ENCODE results near the gene STOX2. TPM values are rescaled to one million over a fixed set of nuclear protein-coding genes. Genes with fewer than 3 reads are reported as not detected.

The STOX2 gene
- total and polyA plus RNA-seq, 2 of the 13 experiments (the other 11 are each of a cell fraction or from before 2014, with no cell fraction given) = 0.01 to 0.15 TPM

DNA sequence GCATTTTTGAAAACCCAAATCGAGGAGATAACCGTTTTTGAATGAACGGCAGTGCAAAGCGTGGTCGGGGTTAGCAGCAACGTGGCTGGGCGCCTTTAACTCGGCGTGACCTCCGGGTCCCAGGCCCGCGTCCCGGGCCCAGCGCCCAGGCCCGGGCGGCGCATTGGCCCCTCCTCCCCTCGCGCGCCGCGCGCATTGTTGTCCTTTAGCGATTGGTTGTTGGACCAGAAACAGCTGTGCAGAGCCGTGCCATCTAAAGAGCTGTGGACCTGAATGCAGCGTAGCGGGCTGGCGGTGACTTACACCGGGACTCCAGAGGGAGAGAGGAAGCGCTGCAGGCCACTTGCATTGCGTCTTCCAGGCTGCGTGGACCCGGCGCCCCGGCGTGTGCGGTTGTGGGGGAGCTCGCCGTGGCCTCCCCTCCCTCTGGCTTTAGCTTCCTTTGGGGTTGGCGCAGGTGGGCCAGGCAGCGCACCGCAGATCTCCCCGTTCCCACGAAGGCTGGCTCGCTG lies at the start of gene STOX2 (continued):
- TF ChIP-seq, protein P1, sequence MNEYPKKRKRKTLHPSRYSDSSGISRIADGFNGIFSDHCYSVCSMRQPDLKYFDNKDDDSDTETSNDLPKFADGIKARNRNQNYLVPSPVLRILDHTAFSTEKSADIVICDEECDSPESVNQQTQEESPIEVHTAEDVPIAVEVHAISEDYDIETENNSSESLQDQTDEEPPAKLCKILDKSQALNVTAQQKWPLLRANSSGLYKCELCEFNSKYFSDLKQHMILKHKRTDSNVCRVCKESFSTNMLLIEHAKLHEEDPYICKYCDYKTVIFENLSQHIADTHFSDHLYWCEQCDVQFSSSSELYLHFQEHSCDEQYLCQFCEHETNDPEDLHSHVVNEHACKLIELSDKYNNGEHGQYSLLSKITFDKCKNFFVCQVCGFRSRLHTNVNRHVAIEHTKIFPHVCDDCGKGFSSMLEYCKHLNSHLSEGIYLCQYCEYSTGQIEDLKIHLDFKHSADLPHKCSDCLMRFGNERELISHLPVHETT (CRISPR knock-in tag; conservative IDR thresholded peaks at IDR 0.05) = no peak
- TF ChIP-seq ZNF30 (CRISPR knock-in tag; IDR thresholded peaks at IDR 0.05) (no peak), CBX1 (IDR thresholded peaks at IDR 0.05; ENCODE audit: low read depth) (no peak), SMC3 (IDR thresholded peaks at IDR 0.05; ENCODE audit: low read length) (no peak), ZNF451 (CRISPR knock-in tag; IDR thresholded peaks at IDR 0.05) (no peak), TARDBP (CRISPR knock-in tag; IDR thresholded peaks at IDR 0.05) (no peak), PAX8 (CRISPR knock-in tag; IDR thresholded peaks at IDR 0.05; ENCODE audit: borderline replicate concordance) (no peak), BCL6 (CRISPR knock-in tag; IDR thresholded peaks at IDR 0.05) (no peak), SRSF9 (IDR thresholded peaks at IDR 0.05; ENCODE audit: borderline replicate concordance, insufficient read depth, low read depth, low read length, poor library complexity, severe bottlenecking) (no peak), TRIM24 (CRISPR knock-in tag; IDR thresholded peaks at IDR 0.05) (no peak), PHF21A (CRISPR knock-in tag; IDR thresholded peaks at IDR 0.05) (0 out of 2 replicates have a peak, but pooled peaks have one; percentile 39), BORCS8-MEF2B (CRISPR knock-in tag; IDR thresholded peaks at IDR 0.05) (no peak)
- TF ChIP-seq, protein P2, sequence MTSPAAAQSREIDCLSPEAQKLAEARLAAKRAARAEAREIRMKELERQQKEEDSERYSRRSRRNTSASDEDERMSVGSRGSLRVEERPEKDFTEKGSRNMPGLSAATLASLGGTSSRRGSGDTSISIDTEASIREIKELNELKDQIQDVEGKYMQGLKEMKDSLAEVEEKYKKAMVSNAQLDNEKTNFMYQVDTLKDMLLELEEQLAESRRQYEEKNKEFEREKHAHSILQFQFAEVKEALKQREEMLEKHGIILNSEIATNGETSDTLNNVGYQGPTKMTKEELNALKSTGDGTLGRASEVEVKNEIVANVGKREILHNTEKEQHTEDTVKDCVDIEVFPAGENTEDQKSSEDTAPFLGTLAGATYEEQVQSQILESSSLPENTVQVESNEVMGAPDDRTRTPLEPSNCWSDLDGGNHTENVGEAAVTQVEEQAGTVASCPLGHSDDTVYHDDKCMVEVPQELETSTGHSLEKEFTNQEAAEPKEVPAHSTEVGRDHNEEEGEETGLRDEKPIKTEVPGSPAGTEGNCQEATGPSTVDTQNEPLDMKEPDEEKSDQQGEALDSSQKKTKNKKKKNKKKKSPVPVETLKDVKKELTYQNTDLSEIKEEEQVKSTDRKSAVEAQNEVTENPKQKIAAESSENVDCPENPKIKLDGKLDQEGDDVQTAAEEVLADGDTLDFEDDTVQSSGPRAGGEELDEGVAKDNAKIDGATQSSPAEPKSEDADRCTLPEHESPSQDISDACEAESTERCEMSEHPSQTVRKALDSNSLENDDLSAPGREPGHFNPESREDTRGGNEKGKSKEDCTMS (CRISPR knock-in tag; conservative IDR thresholded peaks at IDR 0.05) = no peak
- TF ChIP-seq, protein P3, sequence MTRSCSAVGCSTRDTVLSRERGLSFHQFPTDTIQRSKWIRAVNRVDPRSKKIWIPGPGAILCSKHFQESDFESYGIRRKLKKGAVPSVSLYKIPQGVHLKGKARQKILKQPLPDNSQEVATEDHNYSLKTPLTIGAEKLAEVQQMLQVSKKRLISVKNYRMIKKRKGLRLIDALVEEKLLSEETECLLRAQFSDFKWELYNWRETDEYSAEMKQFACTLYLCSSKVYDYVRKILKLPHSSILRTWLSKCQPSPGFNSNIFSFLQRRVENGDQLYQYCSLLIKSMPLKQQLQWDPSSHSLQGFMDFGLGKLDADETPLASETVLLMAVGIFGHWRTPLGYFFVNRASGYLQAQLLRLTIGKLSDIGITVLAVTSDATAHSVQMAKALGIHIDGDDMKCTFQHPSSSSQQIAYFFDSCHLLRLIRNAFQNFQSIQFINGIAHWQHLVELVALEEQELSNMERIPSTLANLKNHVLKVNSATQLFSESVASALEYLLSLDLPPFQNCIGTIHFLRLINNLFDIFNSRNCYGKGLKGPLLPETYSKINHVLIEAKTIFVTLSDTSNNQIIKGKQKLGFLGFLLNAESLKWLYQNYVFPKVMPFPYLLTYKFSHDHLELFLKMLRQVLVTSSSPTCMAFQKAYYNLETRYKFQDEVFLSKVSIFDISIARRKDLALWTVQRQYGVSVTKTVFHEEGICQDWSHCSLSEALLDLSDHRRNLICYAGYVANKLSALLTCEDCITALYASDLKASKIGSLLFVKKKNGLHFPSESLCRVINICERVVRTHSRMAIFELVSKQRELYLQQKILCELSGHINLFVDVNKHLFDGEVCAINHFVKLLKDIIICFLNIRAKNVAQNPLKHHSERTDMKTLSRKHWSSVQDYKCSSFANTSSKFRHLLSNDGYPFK (CRISPR knock-in tag; IDR thresholded peaks at IDR 0.05; ENCODE audit: borderline replicate concordance) = no peak
- TF ChIP-seq, protein P4, sequence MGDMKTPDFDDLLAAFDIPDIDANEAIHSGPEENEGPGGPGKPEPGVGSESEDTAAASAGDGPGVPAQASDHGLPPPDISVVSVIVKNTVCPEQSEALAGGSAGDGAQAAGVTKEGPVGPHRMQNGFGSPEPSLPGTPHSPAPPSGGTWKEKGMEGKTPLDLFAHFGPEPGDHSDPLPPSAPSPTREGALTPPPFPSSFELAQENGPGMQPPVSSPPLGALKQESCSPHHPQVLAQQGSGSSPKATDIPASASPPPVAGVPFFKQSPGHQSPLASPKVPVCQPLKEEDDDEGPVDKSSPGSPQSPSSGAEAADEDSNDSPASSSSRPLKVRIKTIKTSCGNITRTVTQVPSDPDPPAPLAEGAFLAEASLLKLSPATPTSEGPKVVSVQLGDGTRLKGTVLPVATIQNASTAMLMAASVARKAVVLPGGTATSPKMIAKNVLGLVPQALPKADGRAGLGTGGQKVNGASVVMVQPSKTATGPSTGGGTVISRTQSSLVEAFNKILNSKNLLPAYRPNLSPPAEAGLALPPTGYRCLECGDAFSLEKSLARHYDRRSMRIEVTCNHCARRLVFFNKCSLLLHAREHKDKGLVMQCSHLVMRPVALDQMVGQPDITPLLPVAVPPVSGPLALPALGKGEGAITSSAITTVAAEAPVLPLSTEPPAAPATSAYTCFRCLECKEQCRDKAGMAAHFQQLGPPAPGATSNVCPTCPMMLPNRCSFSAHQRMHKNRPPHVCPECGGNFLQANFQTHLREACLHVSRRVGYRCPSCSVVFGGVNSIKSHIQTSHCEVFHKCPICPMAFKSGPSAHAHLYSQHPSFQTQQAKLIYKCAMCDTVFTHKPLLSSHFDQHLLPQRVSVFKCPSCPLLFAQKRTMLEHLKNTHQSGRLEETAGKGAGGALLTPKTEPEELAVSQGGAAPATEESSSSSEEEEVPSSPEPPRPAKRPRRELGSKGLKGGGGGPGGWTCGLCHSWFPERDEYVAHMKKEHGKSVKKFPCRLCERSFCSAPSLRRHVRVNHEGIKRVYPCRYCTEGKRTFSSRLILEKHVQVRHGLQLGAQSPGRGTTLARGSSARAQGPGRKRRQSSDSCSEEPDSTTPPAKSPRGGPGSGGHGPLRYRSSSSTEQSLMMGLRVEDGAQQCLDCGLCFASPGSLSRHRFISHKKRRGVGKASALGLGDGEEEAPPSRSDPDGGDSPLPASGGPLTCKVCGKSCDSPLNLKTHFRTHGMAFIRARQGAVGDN (CRISPR knock-in tag; IDR thresholded peaks at IDR 0.05) = no peak; the same call in 1 of the 2 replicates
- TF ChIP-seq, protein P5, sequence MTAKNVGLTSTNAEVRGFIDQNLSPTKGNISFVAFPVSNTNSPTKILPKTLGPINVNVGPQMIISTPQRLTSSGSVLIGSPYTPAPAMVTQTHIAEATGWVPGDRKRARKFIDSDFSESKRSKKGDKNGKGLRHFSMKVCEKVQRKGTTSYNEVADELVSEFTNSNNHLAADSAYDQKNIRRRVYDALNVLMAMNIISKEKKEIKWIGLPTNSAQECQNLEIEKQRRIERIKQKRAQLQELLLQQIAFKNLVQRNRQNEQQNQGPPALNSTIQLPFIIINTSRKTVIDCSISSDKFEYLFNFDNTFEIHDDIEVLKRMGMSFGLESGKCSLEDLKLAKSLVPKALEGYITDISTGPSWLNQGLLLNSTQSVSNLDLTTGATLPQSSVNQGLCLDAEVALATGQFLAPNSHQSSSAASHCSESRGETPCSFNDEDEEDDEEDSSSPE (CRISPR knock-in tag; IDR thresholded peaks at IDR 0.05) = no peak
- TF ChIP-seq, protein P6, sequence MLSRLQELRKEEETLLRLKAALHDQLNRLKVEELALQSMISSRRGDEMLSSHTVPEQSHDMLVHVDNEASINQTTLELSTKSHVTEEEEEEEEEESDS (CRISPR knock-in tag; IDR thresholded peaks at IDR 0.05; ENCODE audit: borderline replicate concordance) = no peak
